Vagina (tissue), 2 donors: ENCODE data around the gene CSNK2B. TPM values are rescaled to one million over a fixed set of nuclear protein-coding genes. Genes with fewer than 3 reads are reported as not detected.

ENCODE experiments used
- DNase-seq, 2 donors: peaks; one replicate each; pipeline ENCODE4 v3.0.0-alpha.2; 2017; ENCODE audit errors: extremely low spot score in 2 of 2
- H3K27ac ChIP-seq: fragments of 200-600 bp; sonication (generic); one replicate; pipeline ENCODE4 v1.5.1; 2019
- H3K27me3 ChIP-seq: fragments of 200-600 bp; sonication (generic); one replicate; pipeline ENCODE4 v1.5.1; 2019
- H3K36me3 ChIP-seq, 2 donors: fragments of 200-600 bp; sonication (generic); one replicate each; pipeline ENCODE4 v1.5.1; 2017 to 2019
- H3K4me1 ChIP-seq: fragments of 200-600 bp; sonication (generic); one replicate; pipeline ENCODE4 v1.5.1; 2019
- H3K4me3 ChIP-seq, 2 donors: fragments of 200-600 bp; sonication (generic); 1 replicate in 1 of 2; 2 replicates in 1 of 2; pipeline ENCODE4 v1.5.1; 2016 to 2019
- H3K9me3 ChIP-seq: fragments of 200-600 bp; sonication (generic); one replicate; pipeline ENCODE4 v1.5.1; 2019
- CTCF ChIP-seq, 3 experiments: fragments of 450-650 bp in 2 of 3; fragments of 200-600 bp in 1 of 3; sonication (generic) in 1 of 3; IDR thresholded peaks; one replicate each; pipeline ENCODE4 v1.5.1; 2017 to 2019; ENCODE audit warnings: antibody characterized with exemption in 3 of 3, mild to moderate bottlenecking in 2 of 3, moderate library complexity in 2 of 3
- POLR2A ChIP-seq, 2 donors: fragments of 450-650 bp; IDR thresholded peaks; one replicate each; pipeline ENCODE4 v1.6.1; 2017; ENCODE audit warnings: antibody characterized with exemption in 2 of 2, mild to moderate bottlenecking in 2 of 2, moderate library complexity in 2 of 2
- POLR2AphosphoS5 ChIP-seq, 2 donors: sonication (generic); formaldehyde crosslinking; IDR thresholded peaks; one replicate each; pipeline ENCODE4 v1.9.0; 2017; ENCODE audit warnings: antibody characterized with exemption in 2 of 2, mild to moderate bottlenecking in 2 of 2, low read depth in 1 of 2; ENCODE audit not compliant: insufficient read depth in 1 of 2
- intact Hi-C: fragments of 100-400 bp; cut with DNase I; formaldehyde crosslinking; loops from one replicate; pipeline ENCODE4 v1.15.1; 2023
- total RNA-seq: library from RNA; depleted of rRNA; stranded (reverse); fragments of >200 nt; gene quantifications from one replicate; pipeline ENCODE4 v1.2.3, GENCODE V29; 2016

The CSNK2B gene
- total RNA-seq, 1 donor from 2014 or later, result 219 TPM

- TF ChIP-seq POLR2AphosphoS5 (IDR thresholded peaks at IDR 0.05; ENCODE audit: insufficient read depth in 1 of 2, low read depth in 1 of 2) (no peak), POLR2A (IDR thresholded peaks at IDR 0.05) (no peak), CTCF (IDR thresholded peaks at IDR 0.05) (no peak)
- Histone ChIP-seq H3K9me3 (no peaks in the 10 kb centered on the region), H3K4me1 (no peaks in the 10 kb centered on the region), H3K4me3 (no peak overlapping the region), H3K27ac (no peak overlapping the region), H3K36me3 (peaks cover 0 to 95% of the 10 kb centered on the region in 2 donors), H3K27me3 (no peaks in the 10 kb centered on the region)
- no peak for DNase-seq
- intact Hi-C loops, result no loop called here
Observed at GRCh38 chr6:31642798-31643570, 22.9 kb upstream of the CSNK2B start.

- intact Hi-C loops, result no loop called here
- no peak for TF ChIP-seq POLR2A (IDR thresholded peaks at IDR 0.05)
- TF ChIP-seq POLR2AphosphoS5 (IDR thresholded peaks at IDR 0.05; ENCODE audit: insufficient read depth in 1 of 2, low read depth in 1 of 2), result no peak
- no peak for TF ChIP-seq CTCF (IDR thresholded peaks at IDR 0.05)
Observed at GRCh38 chr6:31643818-31644454, 21.9 kb upstream of the CSNK2B start.

GRCh38 chr6:31645325-31645724, 20.6 kb upstream of the CSNK2B start:
- Histone ChIP-seq H3K4me1 (peaks cover 4% of the 10 kb centered on the region), H3K27me3 (no peaks in the 10 kb centered on the region), H3K9me3 (no peaks in the 10 kb centered on the region), H3K4me3 (no peak overlapping the region), H3K27ac (no peak overlapping the region), H3K36me3 (peaks cover 0 to 91% of the 10 kb centered on the region in 2 donors)
- intact Hi-C loops, result no loop called here
- TF ChIP-seq POLR2A (IDR thresholded peaks at IDR 0.05) (no peak), POLR2AphosphoS5 (IDR thresholded peaks at IDR 0.05; ENCODE audit: insufficient read depth in 1 of 2, low read depth in 1 of 2) (no peak), CTCF (IDR thresholded peaks at IDR 0.05) (no peak)
- DNase-seq, result no peak

More at GRCh38 chr6:31643818-31644454, 21.9 kb upstream of the CSNK2B start:
- H3K9me3 ChIP-seq, result no peaks in the 10 kb centered on the region
- H3K4me3 ChIP-seq, result no peak overlapping the region
- peaks cover 0 to 98% of the 10 kb centered on the region in 2 donors for H3K36me3 ChIP-seq
- no peaks in the 10 kb centered on the region for H3K27me3 ChIP-seq
- no peak overlapping the region for H3K27ac ChIP-seq
- no peaks in the 10 kb centered on the region for H3K4me1 ChIP-seq
- no peak for DNase-seq

- peak overlapping the region; percentile 95 for H3K27ac ChIP-seq
- no peaks in the 10 kb centered on the region for H3K27me3 ChIP-seq
- H3K36me3 ChIP-seq, result peaks cover 0 to 29% of the 10 kb centered on the region in 2 donors
- intact Hi-C loops, result no loop called here
- TF ChIP-seq POLR2A (IDR thresholded peaks at IDR 0.05) (peak in 1 of 2 donors; percentile 20), POLR2AphosphoS5 (IDR thresholded peaks at IDR 0.05; ENCODE audit: insufficient read depth in 1 of 2, low read depth in 1 of 2) (peak in 1 of 2 donors; percentile 9), CTCF (IDR thresholded peaks at IDR 0.05) (no peak)
- peak overlapping the region; percentile 72 to 86 for H3K4me3 ChIP-seq
- no peaks in the 10 kb centered on the region for H3K9me3 ChIP-seq
- DNase-seq, result peak in 1 of 2 donors; percentile 96
- peaks cover 27% of the 10 kb centered on the region for H3K4me1 ChIP-seq
Observed at GRCh38 chr6:31651602-31652191, 14.2 kb upstream of the CSNK2B start.
